ENCODE measurements around the gene CDK7.

DNA sequence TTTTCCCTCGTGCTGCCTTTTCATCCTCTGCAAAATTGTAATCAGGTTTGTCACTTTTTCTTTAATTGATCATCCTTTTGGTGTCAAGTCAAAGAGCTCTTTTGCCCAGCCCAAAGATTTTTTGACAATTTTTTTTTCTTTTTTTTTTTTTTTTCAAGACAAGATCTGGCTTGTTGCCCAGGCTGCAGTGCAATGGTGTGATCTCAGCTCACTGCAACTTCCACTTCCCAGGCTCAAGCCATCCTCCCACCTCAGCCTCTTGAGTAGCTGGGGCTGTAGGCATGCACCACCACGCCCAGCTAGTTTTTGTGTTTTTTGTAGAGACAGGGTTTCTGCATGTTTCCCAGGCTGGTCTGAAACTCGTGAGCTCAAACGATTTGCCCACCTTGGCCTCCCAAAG, 36.7 kb downstream of the CDK7 start:
- TF ChIP-seq, protein P1, sequence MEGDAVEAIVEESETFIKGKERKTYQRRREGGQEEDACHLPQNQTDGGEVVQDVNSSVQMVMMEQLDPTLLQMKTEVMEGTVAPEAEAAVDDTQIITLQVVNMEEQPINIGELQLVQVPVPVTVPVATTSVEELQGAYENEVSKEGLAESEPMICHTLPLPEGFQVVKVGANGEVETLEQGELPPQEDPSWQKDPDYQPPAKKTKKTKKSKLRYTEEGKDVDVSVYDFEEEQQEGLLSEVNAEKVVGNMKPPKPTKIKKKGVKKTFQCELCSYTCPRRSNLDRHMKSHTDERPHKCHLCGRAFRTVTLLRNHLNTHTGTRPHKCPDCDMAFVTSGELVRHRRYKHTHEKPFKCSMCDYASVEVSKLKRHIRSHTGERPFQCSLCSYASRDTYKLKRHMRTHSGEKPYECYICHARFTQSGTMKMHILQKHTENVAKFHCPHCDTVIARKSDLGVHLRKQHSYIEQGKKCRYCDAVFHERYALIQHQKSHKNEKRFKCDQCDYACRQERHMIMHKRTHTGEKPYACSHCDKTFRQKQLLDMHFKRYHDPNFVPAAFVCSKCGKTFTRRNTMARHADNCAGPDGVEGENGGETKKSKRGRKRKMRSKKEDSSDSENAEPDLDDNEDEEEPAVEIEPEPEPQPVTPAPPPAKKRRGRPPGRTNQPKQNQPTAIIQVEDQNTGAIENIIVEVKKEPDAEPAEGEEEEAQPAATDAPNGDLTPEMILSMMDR (IDR thresholded peaks at IDR 0.05), result no peak
- TF ChIP-seq POLR2A (IDR thresholded peaks at IDR 0.05), result no peak

All from thyroid gland (tissue), 4 donors.